SK-N-MC (cell line): ENCODE measurements around the gene EID1.
"Not testable (repeated sequence)": the region's sequence is repeated elsewhere in the genome, so short reads cannot be mapped to it uniquely, and the experiment has no call there.

Experiments
- DNase-seq: peaks from one replicate; pipeline ENCODE4 v3.0.0-alpha.2; 2011; ENCODE audit warnings: low read depth, low spot score
- H3K27ac ChIP-seq: fragments of 200-600 bp; sonication (generic); 2 replicates; pipeline ENCODE4 v1.5.1; 2016; ENCODE audit warnings: mixed run types
- H3K36me3 ChIP-seq: fragments of 200-600 bp; sonication (generic); 2 replicates; pipeline ENCODE4 v1.6.1; 2017; ENCODE audit warnings: antibody characterized with exemption, low read length, mixed read lengths; ENCODE audit not compliant: insufficient read depth
- H3K4me3 ChIP-seq: fragments of 200-600 bp; sonication (generic); 2 replicates; pipeline ENCODE4 v1.5.1; 2016
- H3K9ac ChIP-seq: fragments of 200-600 bp; sonication (generic); 2 replicates; pipeline ENCODE4 v1.8.0; 2017; ENCODE audit warnings: mixed run types, mixed read lengths; ENCODE audit not compliant: insufficient read length
- H3K9me3 ChIP-seq: fragments of 200-600 bp; sonication (generic); 2 replicates; pipeline ENCODE4 v1.6.1; 2017; ENCODE audit warnings: low read depth, mild to moderate bottlenecking, antibody characterized with exemption, low read length, moderate library complexity, mixed read lengths
- EZH2 ChIP-seq: fragments of 200-600 bp; sonication (generic); IDR thresholded peaks from one replicate; pipeline ENCODE4 v1.6.1; 2017; ENCODE audit warnings: antibody characterized with exemption
- FOXP2 ChIP-seq: optimal IDR thresholded peaks from 2 replicates; pipeline ENCODE3; 2011; ENCODE audit warnings: mild to moderate bottlenecking, moderate library complexity; ENCODE audit not compliant: insufficient read depth; ENCODE audit errors: extremely low read length, control extremely low read depth
- POLR2AphosphoS5 ChIP-seq: IDR thresholded peaks from 2 replicates; pipeline ENCODE4 v1.6.1; 2012; ENCODE audit warnings: mild to moderate bottlenecking, low read depth, low read length, borderline replicate concordance

The EID1 gene

GRCh38 chr15:48905847-48906246, 27.9 kb downstream of the EID1 start:
- Histone ChIP-seq H3K36me3 (no peaks in the 10 kb centered on the region), H3K27ac (no peak overlapping the region), H3K9me3 (no peaks in the 10 kb centered on the region), H3K4me3 (no peak overlapping the region), H3K9ac (no peak overlapping the region)
- TF ChIP-seq POLR2AphosphoS5 (no peak), FOXP2 (no peak), EZH2 (no peak)
- no peak for DNase-seq

GRCh38 chr15:48909313-48909712, 31.4 kb downstream of the EID1 start:
- not testable (repeated sequence) for H3K9me3 ChIP-seq, H3K9ac ChIP-seq, DNase-seq, H3K36me3 ChIP-seq, H3K4me3 ChIP-seq, H3K27ac ChIP-seq

GRCh38 chr15:48910554-48910953, 32.6 kb downstream of the EID1 start:
- H3K4me3 ChIP-seq, H3K9ac ChIP-seq, DNase-seq, H3K36me3 ChIP-seq, H3K9me3 ChIP-seq, H3K27ac ChIP-seq: not testable (repeated sequence)

GRCh38 chr15:48913141-48913540, 35.2 kb downstream of the EID1 start:
- no peak overlapping the region for H3K4me3 ChIP-seq
- no peak overlapping the region for H3K27ac ChIP-seq
- H3K9ac ChIP-seq, result no peak overlapping the region

GRCh38 chr15:48914717-48915116, 36.8 kb downstream of the EID1 start:
- TF ChIP-seq FOXP2, result no peak
- TF ChIP-seq POLR2AphosphoS5, result no peak
- no peak for TF ChIP-seq EZH2
- H3K9me3 ChIP-seq, result no peaks in the 10 kb centered on the region
- H3K36me3 ChIP-seq, result no peaks in the 10 kb centered on the region
- H3K4me3 ChIP-seq, result no peak overlapping the region
- no peak overlapping the region for H3K9ac ChIP-seq
- H3K27ac ChIP-seq, result no peak overlapping the region
- no peak for DNase-seq

More at GRCh38 chr15:48913141-48913540, 35.2 kb downstream of the EID1 start:
- Histone ChIP-seq H3K36me3 (no peaks in the 10 kb centered on the region), H3K9me3 (no peaks in the 10 kb centered on the region)
- no peak for TF ChIP-seq EZH2
- TF ChIP-seq POLR2AphosphoS5, result no peak
- TF ChIP-seq FOXP2, result no peak
- no peak for DNase-seq

GRCh38 chr15:48915861-48916260, 37.9 kb downstream of the EID1 start:
- no peaks in the 10 kb centered on the region for H3K36me3 ChIP-seq
- no peak for DNase-seq
- H3K4me3 ChIP-seq, result no peak overlapping the region
- TF ChIP-seq FOXP2, result no peak
- no peak for TF ChIP-seq POLR2AphosphoS5
- no peak overlapping the region for H3K27ac ChIP-seq
- no peaks in the 10 kb centered on the region for H3K9me3 ChIP-seq
- H3K9ac ChIP-seq, result no peak overlapping the region

- no peaks in the 10 kb centered on the region for H3K36me3 ChIP-seq
- H3K4me3 ChIP-seq, result no peak overlapping the region
- TF ChIP-seq EZH2 (no peak), FOXP2 (no peak), POLR2AphosphoS5 (no peak)
- H3K27ac ChIP-seq, result no peak overlapping the region
- H3K9me3 ChIP-seq, result no peaks in the 10 kb centered on the region
- no peak overlapping the region for H3K9ac ChIP-seq
- no peak for DNase-seq
Measured at GRCh38 chr15:48916721-48917120, 38.8 kb downstream of the EID1 start.

GRCh38 chr15:48922046-48922445, 44.1 kb downstream of the EID1 start:
- Histone ChIP-seq H3K27ac (no peak overlapping the region), H3K9ac (no peak overlapping the region), H3K9me3 (no peaks in the 10 kb centered on the region), H3K36me3 (no peaks in the 10 kb centered on the region), H3K4me3 (no peak overlapping the region)
- TF ChIP-seq FOXP2 (no peak), EZH2 (no peak), POLR2AphosphoS5 (no peak)
- no peak for DNase-seq

GRCh38 chr15:48924528-48925393, 46.8 kb downstream of the EID1 start:
- H3K4me3 ChIP-seq, result no peak overlapping the region
- no peaks in the 10 kb centered on the region for H3K9me3 ChIP-seq
- H3K36me3 ChIP-seq, result no peaks in the 10 kb centered on the region
- H3K9ac ChIP-seq, result no peak overlapping the region
- no peak overlapping the region for H3K27ac ChIP-seq
- no peak for DNase-seq
- no peak for TF ChIP-seq FOXP2
- no peak for TF ChIP-seq EZH2
- no peak for TF ChIP-seq POLR2AphosphoS5
